GM13977 (cell line): ENCODE results near the gene FFAR3.
A peak's percentile ranks its signal among the peaks of the same experiment; 100 is the strongest.

Experiments used
- DNase-seq: peaks from one replicate; pipeline ENCODE4 v3.0.0; 2012; ENCODE audit warnings: low spot score
- CTCF ChIP-seq: IDR thresholded peaks from 2 replicates; pipeline ENCODE4 v1.5.1; 2012; ENCODE audit warnings: mild to moderate bottlenecking, control low read depth; ENCODE audit not compliant: insufficient read depth; ENCODE audit errors: extremely low read depth, missing control alignments
- in situ Hi-C: fragments of 300-500 bp; cut with MboI; formaldehyde crosslinking; loops from one replicate; pipeline ENCODE4 v1.12.0; 2022; ENCODE audit warnings: low sequenced_read_pairs, low pct_unique_long_range_greater_than_20kb, mixed read lengths, inconsistent platforms; ENCODE audit not compliant: unreplicated experiment

Gene FFAR3

DNA sequence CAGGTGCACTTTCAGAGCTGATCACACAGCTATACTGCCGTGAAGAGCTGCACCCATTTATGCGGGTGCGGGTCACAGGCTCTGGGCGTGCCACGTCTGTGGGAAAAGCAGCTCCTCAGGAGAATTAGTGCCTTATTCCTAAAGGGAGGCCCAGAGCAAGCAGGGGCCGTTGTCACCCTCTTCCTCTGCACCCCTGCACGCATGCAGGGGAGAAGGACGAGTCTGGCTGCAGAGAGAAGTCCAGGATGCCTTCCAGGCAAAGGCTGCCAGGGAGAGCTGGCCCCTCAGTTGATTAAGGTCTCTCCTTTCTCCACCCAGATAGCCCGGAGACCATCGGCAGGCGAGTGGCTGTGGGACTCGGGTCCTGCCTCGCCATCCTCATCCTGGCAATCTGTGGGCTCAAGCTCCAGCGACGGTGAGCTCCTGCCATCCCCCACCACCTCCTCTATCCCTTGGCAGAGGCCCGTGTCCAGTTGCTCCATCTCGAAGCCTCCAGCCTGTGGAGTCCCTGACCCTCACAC lies 13.7 kb upstream of the FFAR3 start:
- no peak for TF ChIP-seq CTCF
- DNase-seq: no peak
- in situ Hi-C loops: loop anchor here (5.0 kb wide), 1 partner anchor 123 kb away; no protein-coding TSS in a partner anchor

DNA sequence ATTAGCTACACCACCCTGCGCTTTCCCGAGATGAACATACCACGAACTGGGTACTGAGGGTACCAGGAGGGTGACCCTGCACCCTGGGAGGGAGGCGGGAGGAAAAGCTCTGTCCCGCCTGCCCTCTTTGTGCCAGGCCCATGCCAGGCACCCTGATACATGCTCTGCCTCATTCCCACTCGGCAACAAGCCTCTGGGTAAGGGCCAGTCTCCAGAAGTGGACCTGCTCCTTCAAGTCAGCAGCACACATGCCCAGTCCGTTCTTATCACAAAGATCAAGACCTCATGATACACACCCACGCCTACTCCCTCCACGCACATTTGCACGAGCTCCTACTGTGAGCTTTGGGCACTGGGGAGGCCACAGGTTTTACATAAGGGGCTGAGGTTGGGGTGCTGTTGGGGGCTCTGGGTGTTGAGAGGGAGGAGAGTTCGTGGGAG lies 12.6 kb upstream of the FFAR3 start:
- TF ChIP-seq CTCF: no peak
- in situ Hi-C loops: loop anchor here (5.0 kb wide), 1 partner anchor 122 kb away; no protein-coding TSS in a partner anchor
- peak; percentile 28 for DNase-seq

DNA sequence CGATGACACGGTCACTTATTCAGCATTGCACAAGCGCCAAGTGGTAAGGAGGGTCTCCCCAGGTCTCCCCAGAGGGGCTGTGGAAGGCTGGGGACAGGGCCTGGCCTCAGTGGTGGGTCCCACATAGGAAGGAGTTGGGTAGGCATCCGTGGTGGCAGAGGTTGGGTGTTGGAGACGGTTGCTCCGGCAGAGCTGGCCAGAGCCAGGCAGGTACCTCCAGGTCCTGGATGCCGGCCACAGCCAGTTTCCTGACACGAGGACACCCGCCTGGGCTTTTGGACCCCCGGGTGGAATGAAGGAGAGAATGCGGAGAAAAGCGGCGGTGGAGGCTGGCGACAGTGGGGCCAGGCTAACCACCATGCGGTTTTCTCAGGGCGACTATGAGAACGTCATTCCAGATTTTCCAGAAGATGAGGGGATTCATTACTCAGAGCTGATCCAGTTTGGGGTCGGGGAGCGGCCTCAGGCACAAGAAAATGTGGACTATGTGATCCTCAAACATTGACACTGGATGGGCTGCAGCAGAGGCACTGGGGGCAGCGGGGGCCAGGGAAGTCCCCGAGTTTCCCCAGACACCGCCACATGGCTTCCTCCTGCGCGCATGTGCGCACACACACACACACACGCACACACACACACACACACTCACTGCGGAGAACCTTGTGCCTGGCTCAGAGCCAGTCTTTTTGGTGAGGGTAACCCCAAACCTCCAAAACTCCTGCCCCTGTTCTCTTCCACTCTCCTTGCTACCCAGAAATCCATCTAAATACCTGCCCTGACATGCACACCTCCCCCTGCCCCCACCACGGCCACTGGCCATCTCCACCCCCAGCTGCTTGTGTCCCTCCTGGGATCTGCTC lies 11.8 kb upstream of the FFAR3 start:
- in situ Hi-C loops: loop anchor here (5.0 kb wide), 1 partner anchor 121 kb away; no protein-coding TSS in a partner anchor
- no peak for TF ChIP-seq CTCF
- DNase-seq: peak; percentile 79

DNA sequence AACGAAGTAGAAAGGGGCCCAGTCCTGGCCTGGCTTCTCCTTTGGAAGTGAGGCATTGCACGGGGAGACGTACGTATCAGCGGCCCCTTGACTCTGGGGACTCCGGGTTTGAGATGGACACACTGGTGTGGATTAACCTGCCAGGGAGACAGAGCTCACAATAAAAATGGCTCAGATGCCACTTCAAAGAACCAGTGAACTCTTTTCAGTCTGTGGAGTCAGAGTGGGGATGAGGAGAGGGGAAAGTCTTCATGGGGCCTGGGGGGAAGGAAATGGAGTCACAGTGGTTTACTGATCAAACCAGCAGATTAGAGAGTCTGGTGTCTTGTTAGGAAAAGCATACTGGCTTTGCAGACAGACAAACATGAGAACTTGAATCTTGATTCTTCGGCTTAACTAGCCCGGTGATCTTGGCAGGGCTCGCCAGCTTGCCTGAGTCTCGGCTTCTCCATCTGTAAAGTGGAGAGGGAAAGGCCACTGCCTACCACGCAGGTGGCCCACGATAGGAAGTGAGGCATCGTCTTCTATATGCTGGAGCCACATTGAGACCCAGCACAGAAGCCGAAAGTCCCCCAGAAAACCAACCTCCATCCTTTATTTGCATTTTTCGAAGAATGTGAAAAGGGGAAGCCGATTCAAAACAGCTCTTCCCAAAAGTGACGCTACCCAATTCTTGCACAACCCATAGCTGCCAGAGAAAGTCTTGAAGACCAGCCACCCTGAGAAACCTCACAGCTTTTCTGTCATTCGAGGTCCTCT lies 10.9 kb upstream of the FFAR3 start, which contains the start of gene FFAR1:
Gene FFAR1 (plus strand): TSS at position 732 of the 759 bp plus-strand sequence. CDS start 3,650 bp downstream, outside the sequence.
- no peak for TF ChIP-seq CTCF
- peak; percentile 84 for DNase-seq
- in situ Hi-C loops: loop anchor here (5.0 kb wide), 1 partner anchor 120 kb away; no protein-coding TSS in a partner anchor

DNA sequence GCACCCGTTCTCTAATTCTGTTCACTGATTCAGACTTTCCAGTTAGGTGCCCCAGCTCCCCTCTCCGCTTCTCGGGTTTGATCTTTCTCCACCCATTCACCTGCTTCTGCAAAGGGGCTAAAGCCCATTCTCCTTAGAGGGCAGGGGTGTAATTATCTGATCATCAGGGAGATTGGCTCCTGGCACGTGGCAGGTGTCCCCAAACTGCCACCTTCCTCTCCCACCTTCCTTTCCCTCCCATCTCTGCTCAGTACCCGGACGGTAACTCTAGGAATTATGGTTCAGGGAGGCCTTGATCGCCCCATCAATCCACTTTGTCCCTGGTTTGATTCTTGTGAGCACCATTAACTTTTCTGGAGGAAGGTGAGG lies 10.3 kb upstream of the FFAR3 start:
- TF ChIP-seq CTCF: no peak
- DNase-seq: no peak
- in situ Hi-C loops: loop anchor here (5.0 kb wide), 1 partner anchor 119 kb away; no protein-coding TSS in a partner anchor
